IMR-90 (cell line): Measurements from ENCODE around the gene VMO1. TPM values are rescaled to one million over a fixed set of nuclear protein-coding genes. Genes with fewer than 3 reads are reported as not detected.

Experiments used
- ATAC-seq: fragments of 200-7000 bp; cut with Tn5 transposase; 2 replicates; pipeline ENCODE4 v1.9.1; 2020; ENCODE audit warnings: low read depth, mild to moderate bottlenecking, moderate library complexity
- BruUV-seq: library from RNA; stranded (reverse); fragments of 400-500 nt; replicated peaks from 2 replicates; lab custom pipeline; 2021; lab: Mats Ljungman, UMichigan
- CTCF ChIA-PET: fragments of 300-600 bp; formaldehyde crosslinking; extraction: SDS; loops from one replicate; lab custom pipeline; 2021; ENCODE audit warnings: antibody characterized with exemption; lab: Yijun Ruan, JAX
- POLR2A ChIA-PET: fragments of 300-600 bp; sonication (Branson Sonifier 250); formaldehyde crosslinking; loops from one replicate; lab custom pipeline; 2022; ENCODE audit warnings: antibody characterized with exemption; ENCODE audit not compliant: unreplicated experiment; lab: Charles Lee
- DNase-seq: peaks from one replicate; pipeline ENCODE4 v3.0.0; 2013
- H2AFZ ChIP-seq: replicated peaks from 2 replicates; pipeline ENCODE3; 2013; ENCODE audit warnings: low read length, mild to moderate bottlenecking; ENCODE audit not compliant: poor library complexity
- H2AK5ac ChIP-seq: 2 replicates; pipeline ENCODE4 v1.6.1; 2013; ENCODE audit warnings: low read depth, low read length, inconsistent platforms
- H2AK9ac ChIP-seq: replicated peaks from 2 replicates; pipeline ENCODE3; 2013; ENCODE audit warnings: mild to moderate bottlenecking, low read depth, low read length, moderate library complexity; ENCODE audit not compliant: poor library complexity
- H2BK120ac ChIP-seq: 2 replicates; pipeline ENCODE4 v1.6.1; 2013; ENCODE audit warnings: low read depth, low read length, inconsistent platforms
- H2BK15ac ChIP-seq: 3 replicates; pipeline ENCODE4 v1.6.1; 2013; ENCODE audit warnings: low read depth, low read length, inconsistent platforms
- H2BK20ac ChIP-seq: 2 replicates; pipeline ENCODE4 v1.6.1; 2013; ENCODE audit warnings: low read depth, mild to moderate bottlenecking, inconsistent platforms, low read length, moderate library complexity
- H2BK5ac ChIP-seq: 2 replicates; pipeline ENCODE4 v1.6.1; 2013; ENCODE audit warnings: mild to moderate bottlenecking, low read depth, low read length, inconsistent platforms; ENCODE audit not compliant: poor library complexity, severe bottlenecking
- H3K14ac ChIP-seq: replicated peaks from 2 replicates; pipeline ENCODE4 v1.6.1; 2013; ENCODE audit warnings: low read depth, low read length, inconsistent platforms
- H3K18ac ChIP-seq: 2 replicates; pipeline ENCODE4 v1.6.1; 2013; ENCODE audit warnings: low read depth, low read length, control low read depth
- H3K23ac ChIP-seq: 2 replicates; pipeline ENCODE4 v1.6.1; 2013; ENCODE audit warnings: low read depth, low read length, inconsistent platforms
- H3K27ac ChIP-seq: 2 replicates; pipeline ENCODE4 v1.5.1; 2013; ENCODE audit warnings: mild to moderate bottlenecking, control low read depth, low read length; ENCODE audit not compliant: insufficient read depth
- H3K27me3 ChIP-seq: 2 replicates; pipeline ENCODE4 v1.6.1; 2013; ENCODE audit warnings: low read length; ENCODE audit not compliant: control insufficient read depth, insufficient read depth
- H3K36me3 ChIP-seq: 2 replicates; pipeline ENCODE4 v1.6.1; 2013; ENCODE audit warnings: low read length, mixed read lengths; ENCODE audit not compliant: control insufficient read depth, insufficient read depth
- H3K4ac ChIP-seq: 2 replicates; pipeline ENCODE4 v1.6.1; 2013; ENCODE audit warnings: low read depth, low read length, inconsistent platforms
- H3K4me1 ChIP-seq: 2 replicates; pipeline ENCODE4 v1.6.1; 2013; ENCODE audit warnings: low read length, mixed read lengths; ENCODE audit not compliant: control insufficient read depth, insufficient read depth
- H3K4me2 ChIP-seq: 2 replicates; pipeline ENCODE4 v1.6.1; 2013; ENCODE audit warnings: low read depth, mild to moderate bottlenecking, control low read depth, low read length, moderate library complexity
- H3K4me3 ChIP-seq: 2 replicates; pipeline ENCODE4 v1.5.1; 2013; ENCODE audit warnings: low read depth, mild to moderate bottlenecking, control low read depth, low read length, moderate library complexity; ENCODE audit not compliant: insufficient read depth
- H3K56ac ChIP-seq: 2 replicates; pipeline ENCODE4 v1.6.1; 2013; ENCODE audit warnings: low read length, inconsistent platforms; ENCODE audit not compliant: insufficient read depth; ENCODE audit errors: extremely low read depth
- H3K79me1 ChIP-seq, 2 experiments: 2 replicates each; pipeline ENCODE4 v1.6.1; 2013; ENCODE audit warnings: low read length in 2 of 2, inconsistent platforms in 1 of 2, low read depth in 1 of 2
- H3K9ac ChIP-seq: 2 replicates; pipeline ENCODE4 v1.6.1; 2013; ENCODE audit warnings: low read depth, low read length, control low read depth
- H3K9me1 ChIP-seq: 2 replicates; pipeline ENCODE4 v1.6.1; 2013; ENCODE audit warnings: low read length, inconsistent platforms; ENCODE audit not compliant: insufficient read depth
- H3K9me3 ChIP-seq: 2 replicates; pipeline ENCODE4 v1.6.1; 2013; ENCODE audit warnings: low read length; ENCODE audit not compliant: control insufficient read depth, insufficient read depth
- H4K20me1 ChIP-seq: 2 replicates; pipeline ENCODE4 v1.6.1; 2013; ENCODE audit warnings: low read length, inconsistent platforms; ENCODE audit not compliant: insufficient read depth
- H4K5ac ChIP-seq: 2 replicates; pipeline ENCODE4 v1.6.1; 2013; ENCODE audit warnings: mild to moderate bottlenecking, low read depth, low read length, control low read depth
- H4K8ac ChIP-seq, 2 experiments: 2 replicates each; pipeline ENCODE4 v1.6.1; 2013; ENCODE audit warnings: low read depth in 2 of 2, low read length in 2 of 2, control low read depth in 1 of 2, inconsistent platforms in 1 of 2
- H4K91ac ChIP-seq: 2 replicates; pipeline ENCODE4 v1.6.1; 2013; ENCODE audit warnings: low read depth, low read length, inconsistent platforms; ENCODE audit not compliant: insufficient read depth
- FOS ChIP-seq: fragments of 150-350 bp; IDR thresholded peaks from 2 replicates; pipeline ENCODE4 v1.6.1; 2016; ENCODE audit warnings: low read depth, low read length
- MAFK ChIP-seq: IDR thresholded peaks from 2 replicates; pipeline ENCODE4 v1.6.1; 2012; ENCODE audit warnings: low read depth, low read length, improper control_type of control experiment
- POLR2A ChIP-seq: IDR thresholded peaks from 2 replicates; pipeline ENCODE4 v1.6.1; 2012; ENCODE audit warnings: mild to moderate bottlenecking, low read depth, low read length
- WGBS, 2 experiments: methylation state at CpG; one replicate each; pipeline versions ENCODE4 v1.1.5 to v1.1.7; 2013; ENCODE audit warnings: missing lambda C conversion rate in 2 of 2; ENCODE audit not compliant: insufficient read length in 1 of 2; ENCODE audit errors: extremely low coverage in 2 of 2; 5-methylcytosine and 5-hydroxymethylcytosine counted together
- dilution Hi-C: fragments of 300-500 bp; cut with HindIII; formaldehyde crosslinking; loops from one replicate; pipeline ENCODE4 v1.14.3; 2018; ENCODE audit warnings: low sequenced_read_pairs; ENCODE audit not compliant: unreplicated experiment
- in situ Hi-C: fragments of 300-500 bp; cut with MboI; formaldehyde crosslinking; loops from 3 replicates; pipeline ENCODE4 v1.14.3; 2019; ENCODE audit warnings: low sequenced_read_pairs, inconsistent platforms, mixed read lengths
- intact Hi-C: fragments of 100-400 bp; cut with micrococcal nuclease; formaldehyde crosslinking; loops from 2 replicates; pipeline ENCODE4 v1.10.0; 2022
- polyA plus RNA-seq, 3 experiments: library from polyadenylated mRNA; depleted of rRNA; stranded (reverse); fragments of >200 nt; gene quantifications; 2 replicates each; pipeline ENCODE4 v1.2.3, GENCODE V29; 2012; ENCODE audit warnings: low replicate concordance in 1 of 3
- total RNA-seq: library from RNA; depleted of rRNA; stranded (reverse); fragments of >200 nt; gene quantifications from 2 replicates; pipeline ENCODE4 v1.2.3, GENCODE V29; 2012

Gene VMO1
- total and polyA plus RNA-seq, 2 of the 4 experiments (the other 2 are of a cell fraction) = 0.14 TPM; not detected in 1

- Histone ChIP-seq H3K9me1 (no peaks in the 10 kb centered on the region), H3K4me2 (no peak overlapping the region), H2BK20ac (no peak overlapping the region), H3K27ac (no peak overlapping the region), H2AFZ (no peak overlapping the region), H2AK9ac (no peak overlapping the region), H3K4me3 (no peak overlapping the region), H3K9ac (no peak overlapping the region), H3K79me1 (no peaks in the 10 kb centered on the region), H4K5ac (no peak overlapping the region), H3K4ac (no peak overlapping the region), H3K14ac (no peak overlapping the region), H4K91ac (no peak overlapping the region), H4K20me1 (no peaks in the 10 kb centered on the region), H3K27me3 (peaks cover 54% of the 10 kb centered on the region), H3K56ac (no peak overlapping the region), H3K4me1 (peaks cover 2% of the 10 kb centered on the region; the same call in 1 of the 2 replicates), H3K9me3 (no peaks in the 10 kb centered on the region), H3K23ac (no peak overlapping the region), H3K18ac (no peak overlapping the region), H4K8ac (no peak overlapping the region), H2BK5ac (no peak overlapping the region), H3K36me3 (no peaks in the 10 kb centered on the region), H2BK15ac (no peak overlapping the region), H2AK5ac (no peak overlapping the region), H2BK120ac (no peak overlapping the region)
- WGBS, 2 experiments = 67% methylated on average over 1 of the region's 5 CpGs; no CpG with 5 or more reads in 1 of the 2 experiments
- TF ChIP-seq FOS (no peak), MAFK (no peak), POLR2A (no peak)
- DNase-seq (no peak), ATAC-seq (no peak)
- intact Hi-C loops (no loop called here), in situ Hi-C loops (no loop called here), dilution Hi-C loops (no loop called here)
- POLR2A ChIA-PET = no interaction called here
- CTCF ChIA-PET = no interaction called here
- no TSS peak for BruUV-seq
Observed at GRCh38 chr17:4747847-4748246, 38.3 kb downstream of the VMO1 start.
